SHP77 (cell line): ENCODE measurements around the gene OR4A47.
"Not testable (repeated sequence)": the region's sequence is repeated elsewhere in the genome, so short reads cannot be mapped to it uniquely, and the experiment has no call there.

ENCODE experiments used
- DNase-seq, 2 experiments: peaks; one replicate each; lab custom pipeline; 2025; lab: John Stamatoyannopoulos, UW

The OR4A47 gene

GRCh38 chr11:48488493-48488892, at the start of gene OR4A47:
OR4A47 (plus strand) TSS chr11:48488793; CDS start chr11:48488793, 0 bp downstream.
- not testable (repeated sequence) for DNase-seq

DNA sequence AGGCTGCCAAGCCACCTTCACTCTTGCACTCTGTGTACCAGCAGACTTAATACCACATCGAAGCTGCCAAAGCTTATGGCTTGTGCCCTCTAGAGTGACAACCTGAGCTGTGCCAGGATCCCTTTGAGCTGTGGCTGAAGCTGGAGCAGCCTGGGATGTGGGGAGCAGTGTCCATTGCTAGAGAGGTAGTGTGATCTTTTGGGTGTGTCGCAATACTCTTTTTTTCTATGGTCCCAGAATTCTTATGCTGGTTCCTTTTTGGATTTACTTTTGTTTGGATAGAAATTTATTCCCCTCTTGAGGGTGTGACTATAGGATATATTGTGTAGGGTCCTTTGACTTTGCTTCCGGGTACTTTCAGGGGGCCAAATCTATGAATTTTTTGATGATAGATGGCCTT, 32.7 kb upstream of the OR4A47 start:
- DNase-seq = not testable (repeated sequence)

- DNase-seq = peak in 1 of 2 experiments; percentile 38
Measured at GRCh38 chr11:48473966-48474365, 14.6 kb upstream of the OR4A47 start.

GRCh38 chr11:48474703-48475102, 13.9 kb upstream of the OR4A47 start:
- DNase-seq = peak; percentile 47 to 69

DNA sequence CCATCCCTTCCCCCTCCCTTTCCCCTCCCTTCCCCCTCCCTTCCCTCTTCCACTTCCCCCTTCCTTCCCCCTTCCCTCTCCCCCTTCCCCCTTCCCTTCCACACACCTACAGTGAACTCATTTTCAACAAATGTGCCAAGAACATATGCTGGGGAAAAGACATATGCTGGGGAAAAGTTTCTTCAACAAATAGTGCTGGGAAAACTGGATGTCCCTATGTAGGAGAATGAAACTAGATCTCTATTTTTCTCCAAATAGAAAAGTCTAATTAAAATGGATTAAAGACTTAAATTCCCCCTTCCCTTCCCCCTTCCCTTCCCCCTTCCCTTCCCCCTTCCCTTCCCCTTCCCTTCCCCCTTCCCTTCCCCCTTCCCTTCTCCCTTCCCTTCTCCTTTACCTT, 17.6 kb downstream of the OR4A47 start:
- not testable (repeated sequence) for DNase-seq

DNA sequence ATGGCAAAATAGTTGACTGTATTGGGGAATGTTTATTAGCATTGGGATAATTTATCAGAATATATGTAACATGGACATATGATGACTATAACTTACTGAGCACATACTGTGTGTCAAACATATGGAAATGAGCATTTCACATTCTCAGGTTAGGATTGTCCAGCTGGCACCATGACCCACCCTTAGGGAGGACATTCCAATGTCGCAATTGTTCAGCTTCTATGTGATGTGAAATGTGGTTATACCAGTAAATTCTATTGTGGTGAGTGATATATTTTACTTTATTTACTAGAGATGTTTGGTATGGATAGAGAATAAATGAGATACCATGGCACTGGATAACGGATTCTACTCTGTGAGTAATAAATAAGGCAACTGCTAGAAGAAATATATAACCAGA, 50.4 kb downstream of the OR4A47 start:
- DNase-seq = no peak
